ENCODE data around the gene CHAMP1.

The CHAMP1 gene

GRCh38 chr13:114298866-114299265 is 15.4 kb upstream of the CHAMP1 start:
- DNase-seq (ENCODE audit: low spot score), result no peak

- no peak for DNase-seq (ENCODE audit: low spot score)
Measured at GRCh38 chr13:114299604-114300305, 14.5 kb upstream of the CHAMP1 start.

GRCh38 chr13:114303700-114304327 is 10.5 kb upstream of the CHAMP1 start:
- no peak for DNase-seq (ENCODE audit: low spot score)

GRCh38 chr13:114304346-114305034 is 9.8 kb upstream of the CHAMP1 start:
- no peak for DNase-seq (ENCODE audit: low spot score)

GRCh38 chr13:114309086-114309485 is 5.2 kb upstream of the CHAMP1 start:
- DNase-seq (ENCODE audit: low spot score), result no peak

- no peak for DNase-seq (ENCODE audit: low spot score)
Measured at GRCh38 chr13:114309806-114310410, 4.4 kb upstream of the CHAMP1 start.

- no peak for DNase-seq (ENCODE audit: low spot score)
Measured at GRCh38 chr13:114310956-114311355, 3.3 kb upstream of the CHAMP1 start.

GRCh38 chr13:114311387-114311786 is 2.9 kb upstream of the CHAMP1 start:
- DNase-seq (ENCODE audit: low spot score), result no peak

- DNase-seq (ENCODE audit: low spot score), result no peak
Measured at GRCh38 chr13:114311908-114312307, 2.4 kb upstream of the CHAMP1 start.

GRCh38 chr13:114313061-114313860 is 1.0 kb upstream of the CHAMP1 start:
- DNase-seq (ENCODE audit: low spot score), result no peak

GRCh38 chr13:114315074-114315785 is 927 bp downstream of the CHAMP1 start:
- DNase-seq (ENCODE audit: low spot score), result no peak

- no peak for DNase-seq (ENCODE audit: low spot score)
Measured at GRCh38 chr13:114318624-114319023, 4.3 kb downstream of the CHAMP1 start.

- no peak for DNase-seq (ENCODE audit: low spot score)
Measured at GRCh38 chr13:114319441-114319913, 5.2 kb downstream of the CHAMP1 start.

GRCh38 chr13:114320065-114320464 is 5.8 kb downstream of the CHAMP1 start:
- DNase-seq (ENCODE audit: low spot score), result no peak

GRCh38 chr13:114321256-114321655 is 7.0 kb downstream of the CHAMP1 start:
- DNase-seq (ENCODE audit: low spot score), result no peak

GRCh38 chr13:114323349-114323748 is 9.0 kb downstream of the CHAMP1 start:
- no peak for DNase-seq (ENCODE audit: low spot score)

- no peak for DNase-seq (ENCODE audit: low spot score)
Measured at GRCh38 chr13:114324334-114324733, 10.0 kb downstream of the CHAMP1 start.

GRCh38 chr13:114325729-114326128 is 11.4 kb downstream of the CHAMP1 start:
- no peak for DNase-seq (ENCODE audit: low spot score)

- DNase-seq (ENCODE audit: low spot score), result no peak
Measured at GRCh38 chr13:114328034-114328433, 13.7 kb downstream of the CHAMP1 start.

- no peak for DNase-seq (ENCODE audit: low spot score)
Measured at GRCh38 chr13:114328595-114328994, 14.3 kb downstream of the CHAMP1 start.

GRCh38 chr13:114330086-114330485 is 15.8 kb downstream of the CHAMP1 start:
- DNase-seq (ENCODE audit: low spot score), result no peak
